GM18519 (cell line): ENCODE data around the gene ATG10.
A peak's percentile ranks its signal among the peaks of the same experiment; 100 is the strongest.
"Not testable (repeated sequence)": the region's sequence is repeated elsewhere in the genome, so short reads cannot be mapped to it uniquely, and the experiment has no call there.

ENCODE experiments used
- ATAC-seq: cut with Tn5 transposase; IDR thresholded peaks from one replicate; pipeline ENCODE4 v1.9.1; 2021; ENCODE audit warnings: mild to moderate bottlenecking, moderate library complexity; ENCODE audit not compliant: unreplicated experiment, low FRiP score

ATG10 gene

DNA sequence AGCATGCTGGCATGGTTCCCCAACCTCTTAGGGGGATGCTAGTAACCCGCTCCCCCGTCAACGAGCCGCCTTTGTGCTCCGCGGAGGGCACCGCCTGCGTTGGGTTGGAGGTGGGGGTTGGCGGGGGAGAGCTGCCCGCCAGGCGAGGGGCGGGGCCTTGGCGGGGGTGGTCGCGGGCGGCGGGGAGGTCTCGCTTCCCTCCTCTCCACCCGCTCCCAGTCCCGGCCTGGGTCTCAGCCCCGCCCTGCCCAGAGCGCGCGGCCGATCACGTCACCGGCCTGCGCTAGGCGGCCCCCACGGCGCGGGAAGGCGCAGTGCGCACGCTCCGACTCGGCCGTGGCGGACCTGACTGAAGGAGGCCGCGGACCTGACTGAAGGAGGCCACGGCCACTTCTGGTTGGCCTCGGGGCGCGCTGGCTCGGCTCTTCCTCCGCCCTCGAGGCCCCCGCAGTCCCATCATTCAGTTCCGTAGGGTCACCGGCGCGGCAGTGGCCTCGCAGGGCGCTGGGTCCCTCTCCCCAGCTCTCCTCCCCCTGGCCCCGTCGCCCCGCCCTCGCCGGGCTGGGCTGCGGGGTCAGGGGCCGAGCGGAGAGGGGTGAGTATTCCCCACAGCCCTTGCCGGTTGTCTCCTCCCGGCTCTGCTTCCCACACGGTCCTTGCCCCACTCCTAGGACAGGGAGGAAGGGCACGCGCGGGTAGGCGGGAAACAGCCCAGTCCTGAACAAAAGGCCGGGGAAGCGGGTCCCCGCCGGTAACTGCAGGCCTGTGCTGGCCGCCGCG lies at the start of gene ATG10:
TSS of gene ATG10 (plus strand) at position 312 of the 780 bp plus-strand sequence. CDS start 15,548 bp downstream, outside the sequence.
- peak; percentile 94 for ATAC-seq

DNA sequence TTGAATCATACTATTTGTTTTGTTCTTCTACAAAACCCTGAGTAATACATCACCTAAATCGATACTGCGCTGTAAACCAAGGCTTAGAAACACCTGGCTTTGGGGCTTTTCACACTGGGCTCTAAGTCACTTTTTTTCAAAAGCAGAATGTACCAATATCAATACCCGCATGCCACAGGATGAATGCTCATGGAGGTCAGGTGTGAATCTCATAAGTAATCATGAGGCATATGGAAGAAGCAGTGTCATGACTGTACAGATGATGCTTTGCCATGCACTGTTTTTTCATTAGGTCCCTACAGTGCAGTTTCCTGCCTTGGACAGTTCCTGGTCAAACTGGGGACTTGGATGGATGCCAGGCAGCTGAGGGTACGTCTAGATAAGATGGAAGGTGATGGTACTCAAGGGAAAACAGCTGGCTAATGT lies 49.0 kb upstream of the ATG10 start:
- no peak for ATAC-seq

DNA sequence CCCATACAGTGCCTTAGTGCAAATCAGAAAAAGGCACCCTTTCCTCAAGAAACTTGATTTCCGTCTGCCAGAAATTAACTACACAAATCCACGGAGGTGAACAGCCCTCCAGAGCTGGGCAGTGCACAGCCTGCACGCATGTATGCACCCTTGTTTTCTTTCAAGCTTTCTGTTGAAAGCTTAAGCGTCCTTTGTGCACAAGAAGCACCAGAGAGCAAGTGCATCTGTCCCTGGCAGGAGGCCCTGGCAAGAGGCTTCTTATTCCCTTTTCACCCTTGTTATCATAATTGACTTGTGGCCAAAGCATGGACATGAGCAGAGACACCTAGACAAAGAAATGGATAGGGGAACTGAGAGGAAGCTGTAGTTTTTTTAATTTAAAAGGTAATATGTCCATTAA lies 47.4 kb upstream of the ATG10 start:
- no peak for ATAC-seq

DNA sequence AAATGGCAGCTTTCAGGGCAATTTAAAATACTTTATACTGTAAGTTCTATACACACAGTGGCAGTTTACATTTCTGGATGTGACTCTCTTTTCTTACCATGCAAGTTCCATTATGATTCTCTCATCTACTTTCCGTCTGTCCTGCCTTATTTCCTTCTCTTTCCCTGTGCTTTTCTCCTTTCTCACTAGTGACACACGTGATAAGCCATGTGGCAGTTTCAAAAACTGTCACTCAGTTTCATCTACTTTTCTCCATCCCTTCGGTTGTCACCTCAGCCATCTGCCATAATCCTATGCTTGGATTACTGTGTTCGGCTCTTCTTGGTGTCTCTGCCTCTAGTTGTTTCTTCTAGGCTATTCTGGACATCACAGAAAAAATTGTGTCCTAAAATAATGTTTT lies 46.8 kb upstream of the ATG10 start:
- ATAC-seq = no peak

DNA sequence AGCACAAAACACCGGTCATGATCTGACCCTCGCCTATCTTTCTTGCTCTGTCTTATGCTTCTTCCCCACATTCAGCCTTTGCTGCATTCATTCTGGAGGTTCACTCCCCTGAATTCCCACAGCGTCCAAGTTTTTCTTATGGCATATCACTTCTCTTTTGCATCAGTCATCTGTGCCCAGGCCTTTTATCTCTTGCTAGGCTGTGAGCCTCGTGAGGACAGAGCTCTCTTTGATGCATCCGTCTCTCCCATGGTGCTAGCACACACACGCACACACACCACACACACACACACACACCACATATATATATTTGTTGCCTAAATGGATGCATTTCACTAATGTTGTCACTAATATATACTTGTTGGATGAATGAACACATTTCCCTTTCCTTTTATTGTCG lies 45.8 kb upstream of the ATG10 start:
- no peak for ATAC-seq

DNA sequence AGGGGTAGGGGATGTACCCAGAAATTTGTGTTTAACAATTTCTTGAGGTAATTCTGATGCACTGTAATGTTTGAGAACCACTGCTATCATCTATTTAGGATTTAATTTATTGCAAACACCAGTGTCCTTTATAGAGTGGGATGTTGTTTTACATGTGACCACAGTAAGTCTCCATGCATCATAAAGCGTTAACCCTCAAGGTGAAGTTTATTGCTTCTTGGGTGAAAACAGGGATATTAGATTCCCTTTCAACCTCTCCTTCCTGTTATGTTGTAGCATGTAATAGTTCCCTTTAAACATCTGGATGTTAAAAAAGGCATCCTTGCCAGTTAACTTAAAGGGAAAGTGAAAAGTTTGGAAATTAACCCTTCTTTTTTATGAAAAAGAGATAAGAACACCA lies 35.8 kb upstream of the ATG10 start:
- no peak for ATAC-seq

DNA sequence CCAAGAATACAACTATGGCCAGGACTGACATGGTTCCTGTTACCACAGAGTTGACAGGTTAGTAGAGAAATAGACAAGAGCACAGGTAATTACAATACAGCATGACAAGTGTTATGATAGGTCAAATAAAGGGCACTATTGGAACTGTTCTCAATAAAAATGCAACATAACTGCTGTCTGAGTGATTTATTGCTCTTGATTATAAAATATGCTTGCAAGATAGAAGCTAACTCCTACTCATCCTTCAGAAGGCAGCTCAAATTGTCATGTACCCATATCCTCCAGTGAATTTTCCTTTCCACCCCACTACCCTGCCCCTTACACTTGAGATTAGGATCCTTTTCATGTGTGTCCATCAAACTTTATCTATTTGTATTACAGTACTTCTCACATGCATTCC lies 35.1 kb upstream of the ATG10 start:
- no peak for ATAC-seq

GRCh38 chr5:81942746-81943145 lies 29.1 kb upstream of the ATG10 start:
- ATAC-seq = no peak

DNA sequence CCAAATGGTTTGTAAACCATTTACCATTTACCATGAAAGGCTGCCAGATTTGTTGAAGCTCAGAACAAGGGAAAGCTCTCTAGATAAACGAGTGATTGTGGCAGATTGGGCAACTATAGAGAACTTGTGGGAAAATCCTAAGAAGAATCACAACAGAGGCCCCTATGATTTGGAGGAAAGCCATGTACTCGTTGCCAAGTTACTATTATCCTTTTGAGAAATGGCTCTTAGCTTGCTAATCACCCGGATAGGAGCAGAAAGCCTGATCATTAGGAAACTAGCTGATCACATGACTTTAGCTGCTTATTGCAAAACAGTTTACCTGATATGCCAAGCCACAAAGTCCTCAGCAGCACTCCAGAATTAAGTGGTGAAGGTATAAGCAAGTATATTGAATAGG lies 23.5 kb upstream of the ATG10 start:
- ATAC-seq = no peak

DNA sequence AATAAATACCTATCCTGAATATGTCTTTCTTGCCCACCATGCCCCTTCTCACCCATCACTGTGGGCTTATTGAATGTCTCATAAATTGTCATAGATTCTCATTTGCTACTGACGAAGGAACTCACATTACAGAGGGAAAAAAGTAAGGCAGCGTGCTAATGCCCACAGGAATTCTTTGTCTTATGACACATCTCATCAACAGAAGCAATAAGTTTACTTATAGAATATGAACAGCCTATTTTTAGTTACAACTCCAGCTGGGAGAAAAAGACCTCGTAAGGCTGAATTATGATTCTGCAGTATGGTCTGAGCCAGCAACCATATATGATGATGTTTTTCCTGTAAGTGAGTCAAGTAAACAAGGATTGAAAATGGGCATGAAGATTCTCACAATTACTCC lies 22.4 kb upstream of the ATG10 start:
- no peak for ATAC-seq

DNA sequence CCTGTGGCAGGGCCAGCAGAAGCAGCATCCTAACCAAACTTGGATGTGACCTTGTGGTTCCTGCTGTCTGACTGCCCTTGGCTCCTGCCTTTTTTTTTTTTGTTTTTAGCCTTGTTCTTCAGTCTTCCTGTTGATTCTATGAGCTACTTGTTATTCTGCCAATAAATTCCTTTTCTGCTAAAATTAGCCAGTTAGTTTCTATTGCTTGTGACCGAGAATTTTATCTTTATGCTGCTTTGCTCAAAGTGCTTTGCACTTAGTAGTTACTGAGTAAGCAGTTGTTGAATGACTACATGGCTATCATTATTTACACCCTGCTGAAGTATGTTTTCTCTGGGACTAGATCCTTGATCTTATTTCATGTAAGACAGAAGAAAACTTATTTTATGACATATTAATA lies 20.8 kb upstream of the ATG10 start:
- no peak for ATAC-seq

GRCh38 chr5:81954796-81955195 lies 17.0 kb upstream of the ATG10 start:
- ATAC-seq = not testable (repeated sequence)

GRCh38 chr5:81958129-81958528 lies 13.7 kb upstream of the ATG10 start:
- not testable (repeated sequence) for ATAC-seq

DNA sequence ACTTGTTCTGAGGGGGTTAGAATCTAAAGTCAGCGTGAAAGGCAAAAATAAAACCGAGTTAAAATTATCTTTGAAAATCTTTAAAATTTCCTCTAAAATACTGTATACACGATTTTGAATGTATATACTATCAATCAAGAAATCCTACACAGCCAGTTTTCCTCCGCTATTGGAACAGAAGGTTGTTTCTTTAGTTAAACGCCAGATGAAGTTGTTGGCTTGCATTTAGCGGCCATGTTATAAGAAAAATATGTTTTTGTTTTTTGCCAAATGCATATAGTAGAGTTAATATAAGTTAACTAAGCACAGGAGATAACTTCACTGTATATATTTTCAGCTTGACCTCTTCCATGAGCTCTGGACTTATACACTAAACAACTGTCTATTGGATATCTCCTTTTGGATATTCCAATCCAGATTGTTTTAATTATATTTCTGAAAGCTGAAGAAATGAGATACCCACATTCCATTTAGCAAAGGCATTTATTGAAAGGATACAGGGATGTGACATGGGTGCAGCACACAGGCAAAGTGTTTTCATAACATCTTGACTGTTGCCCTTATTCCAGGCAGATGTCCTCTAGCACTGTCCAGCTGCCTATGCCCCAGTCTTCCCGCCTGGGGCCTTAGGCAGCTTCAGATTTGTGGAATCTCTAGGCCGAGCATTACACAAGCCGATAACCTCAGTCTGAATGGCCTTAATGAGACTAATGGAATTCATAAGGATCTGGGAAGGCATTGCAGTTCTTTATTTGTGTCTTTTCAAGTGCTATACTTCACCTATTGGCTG lies 10.0 kb upstream of the ATG10 start:
- no peak for ATAC-seq

- no peak for ATAC-seq
Measured at GRCh38 chr5:81963544-81963943, 8.3 kb upstream of the ATG10 start.

- no peak for ATAC-seq
Measured at GRCh38 chr5:81965524-81965923, 6.3 kb upstream of the ATG10 start.

DNA sequence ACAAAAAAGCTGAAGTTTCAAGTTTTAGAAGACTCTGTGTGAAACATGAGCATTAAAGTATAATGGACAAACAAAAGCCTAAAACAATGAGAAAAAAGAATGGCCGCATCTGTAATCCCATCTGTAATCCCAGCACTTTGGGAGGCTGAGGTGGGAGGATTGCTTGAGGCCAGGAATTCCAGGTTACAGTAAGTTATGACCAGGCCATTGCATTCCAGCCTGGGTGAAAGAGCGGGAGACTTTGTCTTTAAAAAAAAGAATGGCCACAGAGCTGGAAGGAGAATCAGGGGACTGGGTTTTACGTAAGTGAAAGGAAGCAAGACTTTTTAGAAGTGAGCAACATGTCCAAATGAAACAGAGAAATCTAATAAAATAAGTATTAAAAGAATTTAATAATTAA lies 2.6 kb upstream of the ATG10 start:
- no peak for ATAC-seq

- ATAC-seq = no peak
Measured at GRCh38 chr5:81969912-81970311, 1.9 kb upstream of the ATG10 start.

GRCh38 chr5:81971111-81971711 lies 612 bp upstream of the ATG10 start:
- no peak for ATAC-seq

- peak; percentile 20 for ATAC-seq
Measured at GRCh38 chr5:81972492-81972783, 615 bp downstream of the ATG10 start.

- no peak for ATAC-seq
Measured at GRCh38 chr5:81980160-81980559, 8.3 kb downstream of the ATG10 start.
